Fibroblast of pulmonary artery (primary cell): ENCODE results near the gene DUS3L.

Experiments used
- DNase-seq: peaks from one replicate; pipeline ENCODE4 v3.0.0-alpha.2; 2010; ENCODE audit warnings: low read depth
- H3K4me3 ChIP-seq: replicated peaks from 2 replicates; pipeline ENCODE4 v1.5.1; 2011; ENCODE audit warnings: low read depth, mild to moderate bottlenecking, control low read depth, low read length, moderate library complexity
- TF ChIP-seq, protein P1 (sequence below): IDR thresholded peaks from 2 replicates; pipeline ENCODE4 v1.5.1; 2011; ENCODE audit warnings: mild to moderate bottlenecking, control low read depth, low read length, inconsistent platforms; ENCODE audit errors: missing control alignments

The DUS3L gene

DNA sequence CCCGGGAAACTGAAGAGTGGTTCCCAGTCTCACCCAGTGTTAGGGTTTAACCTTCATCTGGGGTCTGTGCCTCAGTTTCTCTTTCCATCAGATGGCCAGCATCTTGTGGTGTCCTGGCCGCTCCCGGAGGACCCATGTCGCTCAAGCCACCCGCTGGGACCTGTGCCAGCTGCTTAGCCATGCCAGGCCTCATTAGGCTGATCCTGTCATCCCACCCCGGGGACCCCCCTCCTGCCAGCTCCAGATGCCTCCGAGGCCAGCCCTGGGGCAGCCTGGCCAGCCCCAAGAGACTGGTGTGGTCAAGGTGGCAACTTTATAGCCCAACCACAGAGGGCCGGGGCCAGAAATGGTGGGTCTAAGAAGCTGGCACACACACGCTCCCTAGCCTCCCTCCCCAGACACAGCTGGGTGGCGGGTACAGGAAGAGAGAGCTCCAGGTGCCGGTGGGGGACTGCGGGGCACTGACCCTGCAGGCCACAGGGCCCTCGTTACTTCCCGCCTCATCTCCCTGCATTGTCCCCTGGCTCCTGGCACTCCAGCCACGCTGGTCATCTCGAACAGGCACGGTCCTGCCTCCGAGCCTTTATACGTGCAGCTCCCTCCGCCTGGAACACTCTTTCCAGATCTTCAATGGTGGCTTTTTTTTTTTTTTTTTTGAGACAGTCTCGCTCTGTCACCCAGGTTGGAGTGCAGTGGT lies 17.3 kb upstream of the DUS3L start:
- H3K4me3 ChIP-seq = no peak overlapping the region
- TF ChIP-seq, protein P1, sequence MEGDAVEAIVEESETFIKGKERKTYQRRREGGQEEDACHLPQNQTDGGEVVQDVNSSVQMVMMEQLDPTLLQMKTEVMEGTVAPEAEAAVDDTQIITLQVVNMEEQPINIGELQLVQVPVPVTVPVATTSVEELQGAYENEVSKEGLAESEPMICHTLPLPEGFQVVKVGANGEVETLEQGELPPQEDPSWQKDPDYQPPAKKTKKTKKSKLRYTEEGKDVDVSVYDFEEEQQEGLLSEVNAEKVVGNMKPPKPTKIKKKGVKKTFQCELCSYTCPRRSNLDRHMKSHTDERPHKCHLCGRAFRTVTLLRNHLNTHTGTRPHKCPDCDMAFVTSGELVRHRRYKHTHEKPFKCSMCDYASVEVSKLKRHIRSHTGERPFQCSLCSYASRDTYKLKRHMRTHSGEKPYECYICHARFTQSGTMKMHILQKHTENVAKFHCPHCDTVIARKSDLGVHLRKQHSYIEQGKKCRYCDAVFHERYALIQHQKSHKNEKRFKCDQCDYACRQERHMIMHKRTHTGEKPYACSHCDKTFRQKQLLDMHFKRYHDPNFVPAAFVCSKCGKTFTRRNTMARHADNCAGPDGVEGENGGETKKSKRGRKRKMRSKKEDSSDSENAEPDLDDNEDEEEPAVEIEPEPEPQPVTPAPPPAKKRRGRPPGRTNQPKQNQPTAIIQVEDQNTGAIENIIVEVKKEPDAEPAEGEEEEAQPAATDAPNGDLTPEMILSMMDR = no peak
- DNase-seq = no peak

DNA sequence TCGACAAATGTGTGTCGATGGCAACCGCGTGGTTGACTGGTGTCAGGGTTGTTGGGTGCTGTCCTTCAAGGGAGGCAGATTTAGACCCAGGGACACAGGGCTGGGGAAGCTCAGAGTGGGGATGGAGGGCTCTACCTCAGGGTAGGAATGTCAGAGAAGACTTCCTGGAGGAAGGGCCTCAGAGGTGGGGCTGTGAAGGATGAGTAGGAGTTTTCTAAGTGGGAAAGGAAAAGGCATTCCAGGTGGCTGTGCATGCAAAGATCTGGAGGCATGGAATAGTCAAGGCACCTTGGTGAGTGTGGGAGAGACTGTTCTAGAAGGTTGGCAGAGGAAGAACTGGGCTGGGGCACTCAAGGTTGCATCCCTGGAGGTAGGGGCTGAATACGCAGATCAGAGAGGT lies 15.9 kb upstream of the DUS3L start:
- DNase-seq = no peak
- TF ChIP-seq, protein P1 = no peak
- no peak overlapping the region for H3K4me3 ChIP-seq

GRCh38 chr19:5806133-5806489 lies 15.1 kb upstream of the DUS3L start:
- TF ChIP-seq, protein P1 = no peak
- H3K4me3 ChIP-seq = no peak overlapping the region
- DNase-seq = no peak

- peak; percentile 36 for DNase-seq
- TF ChIP-seq, protein P1 = peak; percentile 55
- H3K4me3 ChIP-seq = no peak overlapping the region
Measured at GRCh38 chr19:5805462-5806132, 14.6 kb upstream of the DUS3L start.

- TF ChIP-seq, protein P1 = no peak
- H3K4me3 ChIP-seq = peak within 1 kb of the TSS; percentile 36
- no peak for DNase-seq
Measured at GRCh38 chr19:5804516-5805461, 13.8 kb upstream of the DUS3L start, which contains the start of gene NRTN. Gene NRTN (plus strand): TSS chr19:5805067. CDS start chr19:5824166, 19,099 bp downstream.

DNA sequence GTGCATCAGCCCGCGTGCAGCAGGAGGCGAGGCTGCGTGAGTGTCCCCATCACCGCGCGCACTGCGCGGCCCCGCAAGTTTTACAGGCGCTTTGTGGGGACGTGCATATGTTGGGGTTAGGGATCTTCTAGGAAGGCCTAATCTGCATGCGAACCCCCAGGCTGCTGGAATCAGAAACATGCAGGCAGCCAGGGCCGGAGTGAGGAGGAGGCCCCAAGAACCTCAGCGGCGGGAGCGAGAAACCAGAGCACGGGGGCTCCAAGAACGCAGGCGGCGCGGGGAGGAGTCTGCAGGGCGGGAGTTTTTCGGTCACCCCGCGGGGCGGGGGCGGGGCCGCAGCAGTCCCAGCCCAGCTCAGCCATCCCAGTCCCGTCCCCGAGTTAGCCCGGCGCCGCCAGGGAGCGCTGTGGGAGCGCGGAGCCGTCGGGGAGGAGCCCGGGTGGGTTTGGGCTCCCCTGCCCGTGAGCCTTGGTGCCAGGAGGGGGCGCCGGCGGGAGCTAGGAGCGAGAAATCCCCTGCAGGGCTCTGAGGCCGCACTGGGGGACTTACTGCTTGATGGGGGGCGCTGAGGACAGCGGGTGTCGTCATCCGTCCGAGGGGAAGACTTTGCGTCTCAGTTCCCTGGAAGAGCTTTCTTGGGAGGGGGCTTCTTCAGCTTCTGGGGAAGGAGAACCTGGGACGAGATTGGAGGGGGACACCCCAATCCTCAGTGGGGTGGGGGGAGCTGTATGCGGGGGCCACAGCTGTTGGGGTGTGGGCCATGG lies 13.0 kb upstream of the DUS3L start:
- DNase-seq = peak; percentile 84
- H3K4me3 ChIP-seq = peak overlapping the region; percentile 36
- TF ChIP-seq, protein P1 = peak; percentile 75
